BJ (cell line): ENCODE data around the gene WWOX. TPM values are rescaled to one million over a fixed set of nuclear protein-coding genes. Genes with fewer than 3 reads are reported as not detected.

Experiments used
- CTCF ChIA-PET: fragments of 350-600 bp; formaldehyde crosslinking; extraction: SDS; loops from one replicate; lab custom pipeline; 2021; ENCODE audit warnings: antibody characterized with exemption, inconsistent platforms; lab: Yijun Ruan, JAX
- POLR2A ChIA-PET: fragments of 300-600 bp; sonication (Branson Sonifier 250); formaldehyde crosslinking; extraction: SDS; loops from one replicate; lab custom pipeline; 2021; ENCODE audit warnings: antibody characterized with exemption; lab: Charles Lee
- DNase-seq: peaks from one replicate; pipeline ENCODE4 v3.0.0-alpha.2; 2011; ENCODE audit warnings: low read depth
- H3K27me3 ChIP-seq: 2 replicates; pipeline ENCODE4 v1.6.0; 2011; ENCODE audit warnings: low read length; ENCODE audit not compliant: control insufficient read depth, insufficient read depth
- H3K36me3 ChIP-seq: 2 replicates; pipeline ENCODE4 v1.5.1; 2011; ENCODE audit warnings: low read length; ENCODE audit not compliant: control insufficient read depth, insufficient read depth
- H3K4me3 ChIP-seq: 2 replicates; pipeline ENCODE4 v1.5.1; 2011; ENCODE audit warnings: low read depth, mild to moderate bottlenecking, control low read depth, low read length
- polyA plus RNA-seq: library from polyadenylated mRNA; depleted of rRNA; stranded (reverse); fragments of >200 nt; gene quantifications from 2 replicates; pipeline ENCODE4 v1.2.3, GENCODE V29; 2011
- TF ChIP-seq, protein P1 (sequence below): IDR thresholded peaks from 2 replicates; pipeline ENCODE4 v1.5.1; 2011; ENCODE audit warnings: low read depth, mild to moderate bottlenecking, control low read depth, inconsistent platforms, low read length, moderate library complexity; ENCODE audit not compliant: insufficient read depth

WWOX gene
- polyA plus RNA-seq, 1 experiment, result 3.1 TPM

DNA sequence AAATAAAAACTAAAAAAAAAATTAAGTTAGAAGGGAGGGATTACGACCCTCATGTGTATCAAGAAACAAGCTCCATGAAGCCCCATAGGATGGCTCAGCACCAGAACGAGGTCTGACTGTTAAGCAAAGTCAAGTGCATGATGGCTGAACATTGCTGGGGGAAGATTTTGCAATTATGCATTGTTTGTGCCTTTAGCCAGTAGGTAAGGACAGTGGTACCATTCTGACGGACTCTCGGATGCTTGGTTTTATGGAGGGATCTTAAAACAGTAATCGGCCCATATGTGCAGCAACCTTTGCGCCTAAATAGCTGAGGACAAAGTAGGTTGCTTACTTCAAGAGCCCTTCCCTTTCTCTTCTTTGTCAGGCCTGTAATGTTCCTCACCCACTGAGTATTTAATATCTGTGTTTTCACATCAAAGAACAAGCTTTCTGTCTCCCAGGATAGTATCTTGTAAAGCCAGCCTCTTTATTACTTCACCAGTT is 186.0 kb downstream of the WWOX start:
- POLR2A ChIA-PET, result no interaction called here

DNA sequence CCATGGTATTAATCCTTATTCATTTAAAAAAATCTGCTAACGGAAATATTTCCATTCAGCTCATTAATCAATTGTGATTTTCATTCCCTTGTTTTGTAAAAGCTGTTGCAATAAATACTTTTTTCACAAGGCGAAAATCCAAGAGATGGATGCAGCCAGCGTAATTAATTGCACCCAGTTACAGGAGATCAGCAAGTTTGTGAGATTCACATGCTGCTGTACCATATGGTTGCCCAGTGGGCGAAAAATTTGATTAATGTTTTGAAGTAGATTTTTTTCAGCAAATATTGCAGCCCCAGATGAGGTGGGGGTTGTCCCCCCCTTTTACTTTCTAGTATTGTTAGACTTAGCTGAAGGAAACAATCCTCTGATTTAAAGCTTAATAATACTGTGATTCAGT is 186.6 kb downstream of the WWOX start:
- H3K27me3 ChIP-seq, result no peaks in the 10 kb centered on the region
- POLR2A ChIA-PET, result no interaction called here
- H3K36me3 ChIP-seq, result no peaks in the 10 kb centered on the region
- no peak overlapping the region for H3K4me3 ChIP-seq
- TF ChIP-seq, protein P1, sequence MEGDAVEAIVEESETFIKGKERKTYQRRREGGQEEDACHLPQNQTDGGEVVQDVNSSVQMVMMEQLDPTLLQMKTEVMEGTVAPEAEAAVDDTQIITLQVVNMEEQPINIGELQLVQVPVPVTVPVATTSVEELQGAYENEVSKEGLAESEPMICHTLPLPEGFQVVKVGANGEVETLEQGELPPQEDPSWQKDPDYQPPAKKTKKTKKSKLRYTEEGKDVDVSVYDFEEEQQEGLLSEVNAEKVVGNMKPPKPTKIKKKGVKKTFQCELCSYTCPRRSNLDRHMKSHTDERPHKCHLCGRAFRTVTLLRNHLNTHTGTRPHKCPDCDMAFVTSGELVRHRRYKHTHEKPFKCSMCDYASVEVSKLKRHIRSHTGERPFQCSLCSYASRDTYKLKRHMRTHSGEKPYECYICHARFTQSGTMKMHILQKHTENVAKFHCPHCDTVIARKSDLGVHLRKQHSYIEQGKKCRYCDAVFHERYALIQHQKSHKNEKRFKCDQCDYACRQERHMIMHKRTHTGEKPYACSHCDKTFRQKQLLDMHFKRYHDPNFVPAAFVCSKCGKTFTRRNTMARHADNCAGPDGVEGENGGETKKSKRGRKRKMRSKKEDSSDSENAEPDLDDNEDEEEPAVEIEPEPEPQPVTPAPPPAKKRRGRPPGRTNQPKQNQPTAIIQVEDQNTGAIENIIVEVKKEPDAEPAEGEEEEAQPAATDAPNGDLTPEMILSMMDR, result no peak
- no peak for DNase-seq
- CTCF ChIA-PET, result no interaction called here

More for the DNA sequence above, 186.0 kb downstream of the WWOX start:
- Histone ChIP-seq H3K36me3 (no peaks in the 10 kb centered on the region), H3K4me3 (no peak overlapping the region), H3K27me3 (no peaks in the 10 kb centered on the region)
- CTCF ChIA-PET, result no interaction called here
- DNase-seq, result no peak
- TF ChIP-seq, protein P1, result no peak

DNA sequence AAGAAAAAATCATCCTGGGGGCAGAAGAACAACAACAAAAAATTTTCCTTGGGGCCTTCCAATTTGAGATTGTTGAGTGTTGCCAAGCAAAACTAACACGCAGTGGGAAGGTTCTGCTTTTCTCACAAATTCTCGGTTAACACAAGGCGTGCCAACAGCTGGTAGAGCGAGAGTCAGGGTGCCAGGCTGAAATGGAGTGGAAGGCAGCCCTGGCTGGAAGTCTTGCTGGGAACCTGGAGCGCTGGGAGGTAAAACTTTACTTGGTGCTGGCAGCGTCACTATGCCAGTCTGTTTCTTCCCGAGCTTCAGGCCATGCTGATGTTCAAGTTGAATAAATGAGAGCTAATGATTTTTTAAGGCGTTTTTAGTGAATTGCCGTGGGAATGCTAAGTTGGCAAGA is 189.4 kb downstream of the WWOX start:
- DNase-seq, result no peak
- ChIA-PET CTCF (no interaction called here), POLR2A (interaction anchor here (0.6 kb wide), 1 partner anchor 18 kb away, joined by 3 read pairs; no protein-coding TSS in a partner anchor)
- Histone ChIP-seq H3K4me3 (no peak overlapping the region), H3K27me3 (no peaks in the 10 kb centered on the region), H3K36me3 (no peaks in the 10 kb centered on the region)
- TF ChIP-seq, protein P1, result no peak

DNA sequence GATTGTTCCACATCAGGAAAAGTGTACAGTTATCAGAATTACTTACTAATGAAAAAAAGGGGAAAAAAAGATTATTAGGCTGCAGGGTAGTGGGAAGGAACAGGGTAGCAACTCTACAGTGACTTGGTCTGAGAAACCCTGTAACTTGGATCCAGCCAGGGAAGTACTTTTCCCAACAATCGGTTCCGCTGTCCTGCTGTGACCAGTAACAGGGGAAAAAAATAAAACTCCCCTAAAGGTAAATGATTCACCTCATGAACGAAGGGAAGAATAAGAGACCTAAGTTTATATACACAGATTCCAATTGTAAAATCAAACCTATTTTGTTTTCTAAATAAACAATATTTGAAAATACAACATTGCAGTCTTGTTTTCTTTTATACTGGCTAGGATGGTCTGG is 189.9 kb downstream of the WWOX start:
- H3K4me3 ChIP-seq, result no peak overlapping the region
- no peaks in the 10 kb centered on the region for H3K27me3 ChIP-seq
- DNase-seq, result no peak
- no peaks in the 10 kb centered on the region for H3K36me3 ChIP-seq
- ChIA-PET POLR2A (no interaction called here), CTCF (no interaction called here)
- TF ChIP-seq, protein P1, result no peak

DNA sequence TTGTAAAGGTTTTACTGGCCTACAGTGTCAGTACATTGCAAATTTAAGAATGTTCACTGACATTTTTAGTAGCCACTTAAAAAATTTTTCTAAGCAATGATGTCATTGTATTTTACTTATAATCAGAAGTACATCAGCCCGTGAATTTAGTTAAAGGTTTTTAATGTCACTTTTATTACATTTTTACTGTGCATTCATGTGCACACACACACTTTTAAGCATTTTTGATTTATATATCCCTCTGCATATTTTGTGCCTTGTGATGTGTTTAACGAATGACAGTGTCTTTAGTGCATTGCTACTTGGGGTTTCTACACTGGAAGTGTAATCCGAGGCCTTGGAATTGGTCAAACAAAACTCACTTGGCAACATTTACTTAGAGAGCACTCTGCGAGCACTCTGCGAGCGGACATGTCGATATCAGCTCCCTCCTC is 190.4 kb downstream of the WWOX start:
- CTCF ChIA-PET, result no interaction called here

More for the DNA sequence above, 190.4 kb downstream of the WWOX start:
- Histone ChIP-seq H3K27me3 (no peaks in the 10 kb centered on the region), H3K36me3 (no peaks in the 10 kb centered on the region), H3K4me3 (no peak overlapping the region)
- POLR2A ChIA-PET, result no interaction called here
- no peak for DNase-seq
- TF ChIP-seq, protein P1, result no peak
